ENCODE measurements around the gene ICOS.

- TF ChIP-seq CTCF (IDR thresholded peaks at IDR 0.05) (no peak), POLR2A (IDR thresholded peaks at IDR 0.05) (no peak)
Measured at GRCh38 chr2:203997980-203998809, 61.6 kb downstream of the ICOS start.
